IPS DF 4.7 (cell line): ENCODE results near the gene UBXN7.
"Not testable (repeated sequence)": the region's sequence is repeated elsewhere in the genome, so short reads cannot be mapped to it uniquely, and the experiment has no call there.

Source experiments
- DNase-seq: peaks from one replicate; pipeline ENCODE4 v3.0.0-alpha.2; 2013; ENCODE audit warnings: low spot score; ENCODE audit errors: extremely low read depth

UBXN7 gene

GRCh38 chr3:196419386-196419785, 12.8 kb downstream of the UBXN7 start:
- no peak for DNase-seq

GRCh38 chr3:196418601-196419000, 13.6 kb downstream of the UBXN7 start:
- DNase-seq = no peak

- no peak for DNase-seq
Observed at GRCh38 chr3:196414469-196414868, 17.8 kb downstream of the UBXN7 start.

GRCh38 chr3:196412704-196413103, 19.5 kb downstream of the UBXN7 start:
- no peak for DNase-seq

- DNase-seq = no peak
Observed at GRCh38 chr3:196409409-196409808, 22.8 kb downstream of the UBXN7 start.

GRCh38 chr3:196408565-196409300, 23.5 kb downstream of the UBXN7 start:
- DNase-seq = no peak

GRCh38 chr3:196406811-196407470, 25.3 kb downstream of the UBXN7 start:
- DNase-seq = no peak

GRCh38 chr3:196400331-196400730, 31.9 kb downstream of the UBXN7 start:
- no peak for DNase-seq

GRCh38 chr3:196399485-196399945, 32.7 kb downstream of the UBXN7 start:
- DNase-seq = no peak

GRCh38 chr3:196398782-196399181, 33.4 kb downstream of the UBXN7 start:
- no peak for DNase-seq

GRCh38 chr3:196397941-196398340, 34.3 kb downstream of the UBXN7 start:
- no peak for DNase-seq

GRCh38 chr3:196390116-196390515, 42.1 kb downstream of the UBXN7 start:
- DNase-seq = no peak

- no peak for DNase-seq
Observed at GRCh38 chr3:196388956-196389355, 43.3 kb downstream of the UBXN7 start.

- DNase-seq = not testable (repeated sequence)
Observed at GRCh38 chr3:196387941-196388340, 44.3 kb downstream of the UBXN7 start.

- DNase-seq = not testable (repeated sequence)
Observed at GRCh38 chr3:196386797-196387196, 45.4 kb downstream of the UBXN7 start.

- not testable (repeated sequence) for DNase-seq
Observed at GRCh38 chr3:196386034-196386433, 46.2 kb downstream of the UBXN7 start.

GRCh38 chr3:196385446-196385845, 46.8 kb downstream of the UBXN7 start:
- not testable (repeated sequence) for DNase-seq

GRCh38 chr3:196378146-196378841, 53.9 kb downstream of the UBXN7 start:
- no peak for DNase-seq

GRCh38 chr3:196377321-196377720, 54.9 kb downstream of the UBXN7 start:
- no peak for DNase-seq

- no peak for DNase-seq
Observed at GRCh38 chr3:196365736-196366135, 66.5 kb downstream of the UBXN7 start.

GRCh38 chr3:196360586-196360985, 71.6 kb downstream of the UBXN7 start:
- DNase-seq = no peak

GRCh38 chr3:196358540-196358939, 73.7 kb downstream of the UBXN7 start:
- not testable (repeated sequence) for DNase-seq
